ENCODE results near the gene SAG.

GRCh38 chr2:233317196-233317943 is 9.8 kb downstream of the SAG start:
- TF ChIP-seq SP1 (IDR thresholded peaks at IDR 0.05), result no peak
- no peak for TF ChIP-seq SP1 (CRISPR knock-in tag; IDR thresholded peaks at IDR 0.05)
- no peak for TF ChIP-seq CBX5 (CRISPR knock-in tag; IDR thresholded peaks at IDR 0.05; ENCODE audit: borderline replicate concordance)
- TF ChIP-seq MED1 (CRISPR knock-in tag; IDR thresholded peaks at IDR 0.05), result no peak
- no peak for TF ChIP-seq ZNF142 (CRISPR knock-in tag; IDR thresholded peaks at IDR 0.05)
- TF ChIP-seq CAMTA2 (CRISPR knock-in tag; IDR thresholded peaks at IDR 0.05; ENCODE audit: borderline replicate concordance), result no peak
- TF ChIP-seq HNRNPK (IDR thresholded peaks at IDR 0.05; ENCODE audit: low read depth, low read length, poor library complexity, severe bottlenecking), result no peak
- TF ChIP-seq CTCF (CRISPR knock-in tag; IDR thresholded peaks at IDR 0.05), result no peak
- TF ChIP-seq KDM6A (CRISPR knock-in tag; IDR thresholded peaks at IDR 0.05; ENCODE audit: low read depth), result no peak
- no peak for TF ChIP-seq BHLHE40 (IDR thresholded peaks at IDR 0.05; ENCODE audit: low read length)
- TF ChIP-seq ZNF225 (CRISPR knock-in tag; IDR thresholded peaks at IDR 0.05), result no peak
- TF ChIP-seq NPAS2 (CRISPR knock-in tag; IDR thresholded peaks at IDR 0.05; ENCODE audit: borderline replicate concordance), result no peak
- no peak for TF ChIP-seq ZFX (CRISPR knock-in tag; IDR thresholded peaks at IDR 0.05; ENCODE audit: low read depth)
- no peak for TF ChIP-seq MNT (IDR thresholded peaks at IDR 0.05)
- no peak for TF ChIP-seq MLXIP (CRISPR knock-in tag; IDR thresholded peaks at IDR 0.05; ENCODE audit: borderline replicate concordance)
